B cell (primary cell): Measurements from ENCODE around the gene KCNE1. TPM values are rescaled to one million over a fixed set of nuclear protein-coding genes. Genes with fewer than 3 reads are reported as not detected.
"Not testable (repeated sequence)": the region's sequence is repeated elsewhere in the genome, so short reads cannot be mapped to it uniquely, and the experiment has no call there.

Source experiments
- ATAC-seq: fragments of 200-7000 bp; cut with Tn5 transposase; one replicate; pipeline ENCODE4 v1.10.0; 2021; ENCODE audit warnings: low read depth, mild to moderate bottlenecking, moderate number of reproducible peaks, moderate library complexity
- CTCF ChIA-PET: fragments of 350-600 bp; sonication (Branson Sonifier 250); formaldehyde crosslinking; loops from one replicate; lab custom pipeline; 2021; ENCODE audit warnings: antibody characterized with exemption, inconsistent platforms; lab: Charles Lee
- POLR2A ChIA-PET: fragments of 350-600 bp; sonication (Branson Sonifier 250); formaldehyde crosslinking; loops from one replicate; lab custom pipeline; 2021; ENCODE audit warnings: antibody characterized with exemption; lab: Charles Lee
- DNase-seq: peaks from one replicate; pipeline ENCODE4 v3.0.0; 2013
- H2AFZ ChIP-seq: 2 replicates; pipeline ENCODE4 v1.6.1; 2012; ENCODE audit warnings: mild to moderate bottlenecking, low read depth, low read length; ENCODE audit not compliant: insufficient read depth, poor library complexity, severe bottlenecking
- H3K27ac ChIP-seq, 2 donors: 1 replicate in 1 of 2; 2 replicates in 1 of 2; pipeline ENCODE4 v1.5.1; 2012 to 2013; ENCODE audit warnings: low read length in 2 of 2, mild to moderate bottlenecking in 2 of 2, moderate library complexity in 1 of 2
- H3K27me3 ChIP-seq, 4 experiments: fragments of 200-600 bp in 1 of 4; sonication (generic) in 1 of 4; replicated peaks in 1 of 4; 1 replicate in 2 of 4; 2 replicates in 2 of 4; pipeline versions ENCODE4 v1.6.1 to v1.7.0; 2013 to 2016; ENCODE audit warnings: low read length in 3 of 4, mild to moderate bottlenecking in 2 of 4, mixed read lengths in 1 of 4, moderate library complexity in 1 of 4; ENCODE audit not compliant: insufficient read depth in 4 of 4, control insufficient read depth in 3 of 4; ENCODE audit errors: control extremely low read depth in 1 of 4
- H3K36me3 ChIP-seq, 2 experiments: replicated peaks in 1 of 2; 1 replicate in 1 of 2; 2 replicates in 1 of 2; pipeline versions ENCODE4 v1.6.1 to v1.7.1; 2013; ENCODE audit warnings: low read length in 1 of 2; ENCODE audit not compliant: insufficient read depth in 2 of 2, control insufficient read depth in 1 of 2; ENCODE audit errors: control extremely low read depth in 1 of 2, extremely low read depth in 1 of 2
- H3K4me1 ChIP-seq, 2 donors: fragments of 200-600 bp in 1 of 2; sonication (generic) in 1 of 2; 1 replicate in 1 of 2; 2 replicates in 1 of 2; pipeline versions ENCODE4 v1.5.1 to v1.6.1; 2013 to 2017; ENCODE audit warnings: low read length in 2 of 2; ENCODE audit not compliant: control insufficient read depth in 2 of 2, insufficient read depth in 2 of 2
- H3K4me2 ChIP-seq: replicated peaks from 2 replicates; pipeline ENCODE3; 2012; ENCODE audit warnings: mild to moderate bottlenecking, low read depth, low read length; ENCODE audit not compliant: poor library complexity, severe bottlenecking
- H3K4me3 ChIP-seq, 5 experiments: fragments of 200-600 bp in 1 of 5; sonication (generic) in 1 of 5; 1 replicate in 3 of 5; 2 replicates in 2 of 5; pipeline versions ENCODE4 v1.5.1 to v1.7.0; 2011 to 2016; ENCODE audit warnings: low read length in 4 of 5, mild to moderate bottlenecking in 4 of 5, low read depth in 2 of 5, control low read depth in 1 of 5, moderate library complexity in 1 of 5; ENCODE audit not compliant: insufficient read depth in 1 of 5; ENCODE audit errors: control extremely low read depth in 1 of 5, extremely low read depth in 1 of 5
- H3K79me2 ChIP-seq: fragments of 200-600 bp; sonication (generic); one replicate; pipeline ENCODE4 v1.6.0; 2016; ENCODE audit warnings: low read length; ENCODE audit not compliant: control insufficient read depth, insufficient read depth
- H3K9ac ChIP-seq: fragments of 200-600 bp; sonication (generic); 2 replicates; pipeline ENCODE4 v1.6.1; 2017; ENCODE audit warnings: mild to moderate bottlenecking, low read length, moderate library complexity
- H3K9me3 ChIP-seq, 3 donors: one replicate each; pipeline versions ENCODE4 v1.6.1 to v1.7.1; 2013; ENCODE audit warnings: low read length in 2 of 3; ENCODE audit not compliant: control insufficient read depth in 2 of 3, insufficient read depth in 1 of 3; ENCODE audit errors: control extremely low read depth in 1 of 3
- H4K20me1 ChIP-seq: 2 replicates; pipeline ENCODE4 v1.6.0; 2012; ENCODE audit warnings: mild to moderate bottlenecking, low read length; ENCODE audit not compliant: insufficient read depth, control insufficient read depth, poor library complexity, severe bottlenecking
- H3K27ac Mint-ChIP-seq: one replicate; pipeline ENCODE4 v1.8.0; 2021; ENCODE audit warnings: mixed read lengths
- H3K27me3 Mint-ChIP-seq: one replicate; pipeline ENCODE4 v1.8.0; 2021; ENCODE audit warnings: mixed read lengths
- H3K4me1 Mint-ChIP-seq: one replicate; pipeline ENCODE4 v1.8.0; 2021; ENCODE audit warnings: mixed read lengths
- H3K4me3 Mint-ChIP-seq: one replicate; pipeline ENCODE4 v1.8.0; 2021; ENCODE audit warnings: mixed read lengths
- H3K9me3 Mint-ChIP-seq: one replicate; pipeline ENCODE4 v1.8.0; 2022; ENCODE audit warnings: mixed read lengths; ENCODE audit not compliant: insufficient read depth
- WGBS: methylation state at CpG from one replicate; pipeline ENCODE4 v1.1.5; 2013; ENCODE audit warnings: missing lambda C conversion rate; ENCODE audit not compliant: insufficient coverage; 5-methylcytosine and 5-hydroxymethylcytosine counted together
- intact Hi-C: fragments of 100-400 bp; cut with micrococcal nuclease; formaldehyde crosslinking; loops from one replicate; pipeline ENCODE4 v1.10.0; 2022
- polyA plus RNA-seq: library from polyadenylated mRNA; depleted of rRNA; stranded (reverse); fragments of >200 nt; gene quantifications from 2 replicates; pipeline ENCODE4 v1.2.3, GENCODE V29; 2012
- total RNA-seq, 2 donors: library from RNA; stranded (reverse); fragments of 120-200 nt in 1 of 2; gene quantifications; 1 replicate in 1 of 2; 2 replicates in 1 of 2; pipeline versions ENCODE4 v1.2.3 to v1.2.4, GENCODE V29; 2013 to 2022

The KCNE1 gene
- total and polyA plus RNA-seq, 2 donors (not counting 1 experiment from before 2014, with no cell fraction given): 0.10 to 0.17 TPM

- H3K9me3 ChIP-seq, H4K20me1 ChIP-seq, H3K27ac Mint-ChIP-seq, H3K4me3 Mint-ChIP-seq, H3K4me3 ChIP-seq, H3K4me1 ChIP-seq, H3K9me3 Mint-ChIP-seq, H2AFZ ChIP-seq, H3K4me1 Mint-ChIP-seq, H3K27me3 ChIP-seq, POLR2A ChIA-PET, intact Hi-C loops, H3K27me3 Mint-ChIP-seq, DNase-seq, H3K9ac ChIP-seq, H3K27ac ChIP-seq, H3K4me2 ChIP-seq, ATAC-seq, H3K79me2 ChIP-seq, CTCF ChIA-PET, H3K36me3 ChIP-seq: not testable (repeated sequence)
- no CpG with 5 or more reads among the region's 5 CpGs for WGBS
These were observed 82.3 kb downstream of the KCNE1 start for GRCh38 chr21:34429710-34430109.

GRCh38 chr21:34428441-34428840 is 83.6 kb downstream of the KCNE1 start:
- CTCF ChIA-PET, H3K4me3 Mint-ChIP-seq, H3K79me2 ChIP-seq, H4K20me1 ChIP-seq, POLR2A ChIA-PET, H3K36me3 ChIP-seq, H3K27me3 Mint-ChIP-seq, H3K9me3 Mint-ChIP-seq, ATAC-seq, H3K27ac Mint-ChIP-seq, H2AFZ ChIP-seq, H3K4me1 Mint-ChIP-seq, H3K27me3 ChIP-seq, H3K4me2 ChIP-seq, H3K4me1 ChIP-seq, H3K9ac ChIP-seq, H3K9me3 ChIP-seq, H3K4me3 ChIP-seq, intact Hi-C loops, H3K27ac ChIP-seq, DNase-seq: not testable (repeated sequence)
- WGBS: no CpG with 5 or more reads among the region's 6 CpGs

- H3K4me3 ChIP-seq, H3K9me3 Mint-ChIP-seq, H3K27ac ChIP-seq, H3K79me2 ChIP-seq, H3K4me1 Mint-ChIP-seq, CTCF ChIA-PET, H3K4me1 ChIP-seq, H3K27ac Mint-ChIP-seq, intact Hi-C loops, H3K4me2 ChIP-seq, H3K9me3 ChIP-seq, ATAC-seq, POLR2A ChIA-PET, H2AFZ ChIP-seq, H4K20me1 ChIP-seq, H3K36me3 ChIP-seq, H3K4me3 Mint-ChIP-seq, H3K27me3 Mint-ChIP-seq, DNase-seq, H3K27me3 ChIP-seq, H3K9ac ChIP-seq: not testable (repeated sequence)
- WGBS: no CpG with 5 or more reads among the region's 8 CpGs
These were observed 84.7 kb downstream of the KCNE1 start for GRCh38 chr21:34427339-34427738.

GRCh38 chr21:34423805-34424204 is 88.2 kb downstream of the KCNE1 start, which contains the start of gene SMIM34:
Gene SMIM34 (minus strand): TSS chr21:34423951. CDS start chr21:34423839, 112 bp downstream.
- H3K27me3 Mint-ChIP-seq, H3K4me3 ChIP-seq, CTCF ChIA-PET, H3K4me1 Mint-ChIP-seq, H3K4me1 ChIP-seq, H3K36me3 ChIP-seq, POLR2A ChIA-PET, H3K27ac ChIP-seq, H3K9me3 ChIP-seq, DNase-seq, H3K27me3 ChIP-seq, H4K20me1 ChIP-seq, H3K9me3 Mint-ChIP-seq, ATAC-seq, H3K79me2 ChIP-seq, H2AFZ ChIP-seq, intact Hi-C loops, H3K4me2 ChIP-seq, H3K4me3 Mint-ChIP-seq, H3K27ac Mint-ChIP-seq, H3K9ac ChIP-seq: not testable (repeated sequence)
- WGBS: no CpG with 5 or more reads among the region's 4 CpGs
